ENCODE results near the gene GAS1. TPM values are rescaled to one million over a fixed set of nuclear protein-coding genes. Genes with fewer than 3 reads are reported as not detected.

Gene GAS1
- total and polyA plus RNA-seq, 4 donors: 0.46 to 7.4 (median 1.1) TPM

DNA sequence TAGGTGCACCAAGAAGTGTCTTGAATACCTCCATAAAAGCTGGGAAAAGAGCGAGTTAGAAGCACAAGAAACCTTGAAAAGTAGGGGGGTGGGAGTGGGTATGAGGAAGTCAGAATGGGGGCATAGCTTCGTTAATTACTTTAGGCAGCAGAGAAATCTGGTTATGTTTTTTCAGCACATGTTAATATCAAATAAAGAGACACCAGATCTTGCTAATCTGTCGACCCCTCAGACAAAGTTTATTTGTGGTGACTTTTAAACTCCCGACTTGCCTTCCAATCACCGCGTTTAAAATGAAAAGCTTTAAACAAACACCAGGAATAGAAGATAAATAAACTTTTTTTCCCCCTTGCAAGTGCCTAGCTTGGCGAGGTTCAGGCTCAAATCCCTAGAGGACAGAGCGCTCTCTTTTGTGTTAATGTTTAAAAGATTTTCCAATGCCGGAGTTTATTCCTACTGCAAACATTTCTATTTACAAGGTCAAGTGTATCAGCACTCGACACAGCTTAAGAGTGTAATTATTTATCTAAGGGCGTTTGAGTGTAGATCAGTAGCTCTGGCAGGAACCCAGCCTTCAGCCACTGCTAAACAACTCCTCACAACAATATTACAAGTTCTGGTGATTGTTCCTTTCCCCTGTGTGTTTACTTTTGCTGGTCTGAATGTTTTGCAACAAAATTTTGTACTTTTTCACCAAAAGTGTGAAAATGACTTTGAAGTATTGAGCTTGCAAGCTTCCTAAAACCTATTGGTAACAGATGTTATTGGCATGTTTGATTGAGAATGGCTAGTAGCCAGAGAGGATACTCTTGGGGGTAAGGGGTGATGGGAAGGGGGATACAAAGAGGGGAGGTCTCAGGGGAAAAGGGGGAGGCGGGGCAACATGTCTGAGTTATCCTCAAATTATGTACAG, 3.8 kb downstream of the GAS1 start (continued):
- TF ChIP-seq, protein P1, sequence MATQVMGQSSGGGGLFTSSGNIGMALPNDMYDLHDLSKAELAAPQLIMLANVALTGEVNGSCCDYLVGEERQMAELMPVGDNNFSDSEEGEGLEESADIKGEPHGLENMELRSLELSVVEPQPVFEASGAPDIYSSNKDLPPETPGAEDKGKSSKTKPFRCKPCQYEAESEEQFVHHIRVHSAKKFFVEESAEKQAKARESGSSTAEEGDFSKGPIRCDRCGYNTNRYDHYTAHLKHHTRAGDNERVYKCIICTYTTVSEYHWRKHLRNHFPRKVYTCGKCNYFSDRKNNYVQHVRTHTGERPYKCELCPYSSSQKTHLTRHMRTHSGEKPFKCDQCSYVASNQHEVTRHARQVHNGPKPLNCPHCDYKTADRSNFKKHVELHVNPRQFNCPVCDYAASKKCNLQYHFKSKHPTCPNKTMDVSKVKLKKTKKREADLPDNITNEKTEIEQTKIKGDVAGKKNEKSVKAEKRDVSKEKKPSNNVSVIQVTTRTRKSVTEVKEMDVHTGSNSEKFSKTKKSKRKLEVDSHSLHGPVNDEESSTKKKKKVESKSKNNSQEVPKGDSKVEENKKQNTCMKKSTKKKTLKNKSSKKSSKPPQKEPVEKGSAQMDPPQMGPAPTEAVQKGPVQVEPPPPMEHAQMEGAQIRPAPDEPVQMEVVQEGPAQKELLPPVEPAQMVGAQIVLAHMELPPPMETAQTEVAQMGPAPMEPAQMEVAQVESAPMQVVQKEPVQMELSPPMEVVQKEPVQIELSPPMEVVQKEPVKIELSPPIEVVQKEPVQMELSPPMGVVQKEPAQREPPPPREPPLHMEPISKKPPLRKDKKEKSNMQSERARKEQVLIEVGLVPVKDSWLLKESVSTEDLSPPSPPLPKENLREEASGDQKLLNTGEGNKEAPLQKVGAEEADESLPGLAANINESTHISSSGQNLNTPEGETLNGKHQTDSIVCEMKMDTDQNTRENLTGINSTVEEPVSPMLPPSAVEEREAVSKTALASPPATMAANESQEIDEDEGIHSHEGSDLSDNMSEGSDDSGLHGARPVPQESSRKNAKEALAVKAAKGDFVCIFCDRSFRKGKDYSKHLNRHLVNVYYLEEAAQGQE (IDR thresholded peaks at IDR 0.05): no peak
- TF ChIP-seq TAF1 (conservative IDR thresholded peaks at IDR 0.05) (no peak), YY1 (IDR thresholded peaks at IDR 0.05) (peak; percentile 46), CTCF (IDR thresholded peaks at IDR 0.05; ENCODE audit: low read depth, low read length, missing input control) (no peak)

- TF ChIP-seq GABPA (IDR thresholded peaks at IDR 0.05 in 1 of 2, conservative IDR thresholded peaks at IDR 0.05 in 1 of 2) (no peak), TAF1 (conservative IDR thresholded peaks at IDR 0.05) (no peak), EGR1 (IDR thresholded peaks at IDR 0.05; ENCODE audit: low read depth in 2 of 2) (no peak), FOXA1 (IDR thresholded peaks at IDR 0.05) (no peak), YY1 (IDR thresholded peaks at IDR 0.05) (no peak), ATF3 (IDR thresholded peaks at IDR 0.05) (no peak), CTCF (IDR thresholded peaks at IDR 0.05; ENCODE audit: low read depth, low read length, missing input control) (no peak), FOXA2 (IDR thresholded peaks at IDR 0.05) (no peak), MAX (IDR thresholded peaks at IDR 0.05) (no peak), HNF4A (conservative IDR thresholded peaks at IDR 0.05) (no peak), NR2F2 (IDR thresholded peaks at IDR 0.05) (no peak), SP1 (IDR thresholded peaks at IDR 0.05) (no peak), JUND (IDR thresholded peaks at IDR 0.05) (no peak)
- TF ChIP-seq, protein P2, sequence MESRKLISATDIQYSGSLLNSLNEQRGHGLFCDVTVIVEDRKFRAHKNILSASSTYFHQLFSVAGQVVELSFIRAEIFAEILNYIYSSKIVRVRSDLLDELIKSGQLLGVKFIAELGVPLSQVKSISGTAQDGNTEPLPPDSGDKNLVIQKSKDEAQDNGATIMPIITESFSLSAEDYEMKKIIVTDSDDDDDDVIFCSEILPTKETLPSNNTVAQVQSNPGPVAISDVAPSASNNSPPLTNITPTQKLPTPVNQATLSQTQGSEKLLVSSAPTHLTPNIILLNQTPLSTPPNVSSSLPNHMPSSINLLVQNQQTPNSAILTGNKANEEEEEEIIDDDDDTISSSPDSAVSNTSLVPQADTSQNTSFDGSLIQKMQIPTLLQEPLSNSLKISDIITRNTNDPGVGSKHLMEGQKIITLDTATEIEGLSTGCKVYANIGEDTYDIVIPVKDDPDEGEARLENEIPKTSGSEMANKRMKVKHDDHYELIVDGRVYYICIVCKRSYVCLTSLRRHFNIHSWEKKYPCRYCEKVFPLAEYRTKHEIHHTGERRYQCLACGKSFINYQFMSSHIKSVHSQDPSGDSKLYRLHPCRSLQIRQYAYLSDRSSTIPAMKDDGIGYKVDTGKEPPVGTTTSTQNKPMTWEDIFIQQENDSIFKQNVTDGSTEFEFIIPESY (IDR thresholded peaks at IDR 0.05): no peak
- H3K4me3 ChIP-seq (ENCODE audit: low read depth in 1 of 3, low read length in 3 of 3): no peak overlapping the region
- no peaks in the 10 kb centered on the region for H3K36me3 ChIP-seq (ENCODE audit: control insufficient read depth in 4 of 4, insufficient read depth in 3 of 4, low read depth in 1 of 4, low read length in 3 of 4)
- peaks cover 10 to 32% (median 19%) of the 10 kb centered on the region in 4 donors for H3K4me1 ChIP-seq (ENCODE audit: control insufficient read depth in 4 of 4, insufficient read depth in 4 of 4, low read length in 3 of 4)
- H3K27me3 ChIP-seq (ENCODE audit: control insufficient read depth in 4 of 4, insufficient read depth in 4 of 4, low read length in 3 of 4): peaks cover 0 to 23% (median 1%) of the 10 kb centered on the region in 4 donors
- no peaks in the 10 kb centered on the region for H3K9me3 ChIP-seq (ENCODE audit: control insufficient read depth in 4 of 4, low read length in 3 of 4)
- H3K27ac ChIP-seq (ENCODE audit: low read depth in 1 of 2, low read length in 2 of 2): no peak overlapping the region
- H3K9ac ChIP-seq (ENCODE audit: low read depth in 1 of 2, low read length in 2 of 2): no peak overlapping the region
- WGBS: 55% methylated on average over 10 of the region's 10 CpGs
- no peak for DNase-seq (ENCODE audit: low spot score)
These were observed 4.8 kb downstream of the GAS1 start for GRCh38 chr9:86942281-86943200.

All from liver (tissue), 9 donors.